H9 (cell line): ENCODE results near the gene RBKS. TPM values are rescaled to one million over a fixed set of nuclear protein-coding genes. Genes with fewer than 3 reads are reported as not detected.

Source experiments
- DNase-seq: peaks from one replicate; pipeline ENCODE4 v3.0.0-alpha.2; 2017
- H2AFZ ChIP-seq: one replicate; pipeline ENCODE4 v1.6.1; 2013; ENCODE audit warnings: mild to moderate bottlenecking, low read length, control low read depth, moderate library complexity
- H2AK5ac ChIP-seq: 2 replicates; pipeline ENCODE4 v1.6.1; 2013; ENCODE audit warnings: low read length, control low read depth, mixed read lengths; ENCODE audit not compliant: insufficient read length
- H2BK120ac ChIP-seq: one replicate; pipeline ENCODE4 v1.6.1; 2013; ENCODE audit warnings: low read depth, mild to moderate bottlenecking, low read length, control low read depth, inconsistent platforms; ENCODE audit not compliant: poor library complexity, severe bottlenecking
- H2BK12ac ChIP-seq: 2 replicates; pipeline ENCODE4 v1.6.1; 2013; ENCODE audit warnings: low read length, control low read depth, mixed read lengths, low read depth; ENCODE audit not compliant: insufficient read length
- H2BK15ac ChIP-seq: 2 replicates; pipeline ENCODE4 v1.6.1; 2013; ENCODE audit warnings: low read depth, low read length, control low read depth
- H2BK20ac ChIP-seq: one replicate; pipeline ENCODE4 v1.6.1; 2013; ENCODE audit warnings: low read depth, mild to moderate bottlenecking, low read length, control low read depth, inconsistent platforms; ENCODE audit not compliant: poor library complexity, severe bottlenecking
- H2BK5ac ChIP-seq: 2 replicates; pipeline ENCODE4 v1.6.1; 2013; ENCODE audit warnings: low read length, control low read depth, mixed read lengths; ENCODE audit not compliant: insufficient read length
- H3K14ac ChIP-seq: 2 replicates; pipeline ENCODE4 v1.6.1; 2013; ENCODE audit warnings: low read length, control low read depth; ENCODE audit not compliant: insufficient read depth
- H3K18ac ChIP-seq: 2 replicates; pipeline ENCODE4 v1.6.1; 2013; ENCODE audit warnings: low read depth, mild to moderate bottlenecking, mixed read lengths, low read length, control low read depth; ENCODE audit not compliant: insufficient read length
- H3K23ac ChIP-seq: 2 replicates; pipeline ENCODE4 v1.6.1; 2013; ENCODE audit warnings: low read length, control low read depth, mixed read lengths, low read depth; ENCODE audit not compliant: insufficient read length
- H3K23me2 ChIP-seq: 2 replicates; pipeline ENCODE4 v1.6.1; 2013; ENCODE audit warnings: low read depth, mild to moderate bottlenecking, mixed read lengths, low read length, control low read depth; ENCODE audit not compliant: insufficient read length, poor library complexity, severe bottlenecking
- H3K27ac ChIP-seq: 2 replicates; pipeline ENCODE4 v1.5.1; 2013; ENCODE audit warnings: low read length, control low read depth, mixed read lengths, low read depth; ENCODE audit not compliant: insufficient read length
- H3K27me3 ChIP-seq: 2 replicates; pipeline ENCODE4 v1.6.1; 2013; ENCODE audit warnings: low read length, control low read depth, inconsistent platforms; ENCODE audit not compliant: insufficient read depth
- H3K4ac ChIP-seq: 2 replicates; pipeline ENCODE4 v1.6.1; 2013; ENCODE audit warnings: low read depth, mild to moderate bottlenecking, control low read depth, inconsistent platforms, low read length, moderate library complexity
- H3K4me1 ChIP-seq: 2 replicates; pipeline ENCODE4 v1.6.1; 2013; ENCODE audit warnings: low read length, control low read depth, inconsistent platforms; ENCODE audit not compliant: insufficient read depth
- H3K4me2 ChIP-seq: 2 replicates; pipeline ENCODE4 v1.6.1; 2013; ENCODE audit warnings: low read length, control low read depth, mixed read lengths; ENCODE audit not compliant: insufficient read length, insufficient read depth
- H3K56ac ChIP-seq: 2 replicates; pipeline ENCODE4 v1.6.1; 2013; ENCODE audit warnings: low read depth, mild to moderate bottlenecking, mixed read lengths, low read length, control low read depth; ENCODE audit not compliant: insufficient read length
- H3K79me1 ChIP-seq: 2 replicates; pipeline ENCODE4 v1.6.1; 2013; ENCODE audit warnings: low read depth, mild to moderate bottlenecking, moderate library complexity, low read length, control low read depth, inconsistent platforms; ENCODE audit not compliant: insufficient read depth, poor library complexity, severe bottlenecking
- H3K79me2 ChIP-seq: 2 replicates; pipeline ENCODE4 v1.6.1; 2013; ENCODE audit warnings: low read length, control low read depth, inconsistent platforms; ENCODE audit not compliant: insufficient read depth
- H3K9ac ChIP-seq: 2 replicates; pipeline ENCODE4 v1.6.1; 2013; ENCODE audit warnings: low read length, control low read depth, mixed read lengths; ENCODE audit not compliant: insufficient read length; ENCODE audit errors: extremely low read depth
- H3K9me3 ChIP-seq: one replicate; pipeline ENCODE4 v1.6.1; 2013; ENCODE audit warnings: low read depth, low read length, inconsistent platforms; ENCODE audit not compliant: control insufficient read depth
- H3T11ph ChIP-seq: one replicate; pipeline ENCODE4 v1.6.1; 2013; ENCODE audit warnings: mild to moderate bottlenecking, low read length, control low read depth, inconsistent platforms
- H4K20me1 ChIP-seq: one replicate; pipeline ENCODE4 v1.6.1; 2013; ENCODE audit not compliant: control insufficient read depth, insufficient read length, insufficient read depth
- H4K5ac ChIP-seq: 2 replicates; pipeline ENCODE4 v1.6.1; 2013; ENCODE audit warnings: low read depth, mild to moderate bottlenecking, mixed read lengths, low read length, control low read depth; ENCODE audit not compliant: insufficient read length
- H4K8ac ChIP-seq: replicated peaks from 2 replicates; pipeline ENCODE4 v1.6.1; 2013; ENCODE audit warnings: low read length, control low read depth, mixed read lengths, low read depth; ENCODE audit not compliant: insufficient read length
- H4K91ac ChIP-seq: 2 replicates; pipeline ENCODE4 v1.6.1; 2013; ENCODE audit warnings: low read depth, mild to moderate bottlenecking, moderate library complexity, mixed read lengths, low read length, control low read depth; ENCODE audit not compliant: insufficient read length
- H3K27ac Mint-ChIP-seq, 3 experiments: 2 replicates in 2 of 3; 3 replicates in 1 of 3; pipeline ENCODE4 v1.8.0; 2020 to 2021; ENCODE audit warnings: mixed read lengths in 3 of 3, mild to moderate bottlenecking in 1 of 3, moderate library complexity in 1 of 3
- H3K27me3 Mint-ChIP-seq: 2 replicates; pipeline ENCODE4 v1.8.0; 2021; ENCODE audit warnings: low read depth, mild to moderate bottlenecking, moderate library complexity, mixed read lengths
- H3K36me3 Mint-ChIP-seq, 3 experiments: 2 replicates in 2 of 3; 3 replicates in 1 of 3; pipeline ENCODE4 v1.8.0; 2020 to 2021; ENCODE audit warnings: low read depth in 3 of 3, mixed read lengths in 3 of 3; ENCODE audit not compliant: insufficient read depth in 1 of 3
- H3K4me1 Mint-ChIP-seq, 2 experiments: 2 replicates each; pipeline ENCODE4 v1.8.0; 2020; ENCODE audit warnings: mixed read lengths in 2 of 2
- H3K4me3 Mint-ChIP-seq, 2 experiments: 2 replicates in 1 of 2; 3 replicates in 1 of 2; pipeline ENCODE4 v1.8.0; 2020 to 2021; ENCODE audit warnings: mild to moderate bottlenecking in 2 of 2, mixed read lengths in 2 of 2, moderate library complexity in 1 of 2
- H3K9me3 Mint-ChIP-seq, 2 experiments: 2 replicates in 1 of 2; 3 replicates in 1 of 2; pipeline ENCODE4 v1.8.0; 2020; ENCODE audit warnings: mild to moderate bottlenecking in 2 of 2, mixed read lengths in 2 of 2, moderate library complexity in 1 of 2
- CTCF ChIP-seq: fragments of 200-600 bp; sonication (generic); conservative IDR thresholded peaks from 3 replicates; pipeline ENCODE4 v1.8.0; 2021; ENCODE audit warnings: antibody characterized with exemption, mild to moderate bottlenecking
- WGBS: extraction: QIAGEN DNeasy Blood & Tissue Kit; methylation state at CpG from one replicate; pipeline ENCODE4 v1.1.7; 2013; ENCODE audit warnings: missing lambda C conversion rate, low lambda C conversion rate, mixed read lengths; ENCODE audit not compliant: insufficient read length; ENCODE audit errors: extremely low coverage; 5-methylcytosine and 5-hydroxymethylcytosine counted together
- total RNA-seq: library from RNA; stranded (reverse); gene quantifications from 2 replicates; pipeline ENCODE4 v1.2.1, GENCODE V29; 2021

RBKS gene
- total RNA-seq, 1 experiment from 2014 or later = 2.3 TPM

- H3K27ac Mint-ChIP-seq = 0 out of 7 replicates have a peak overlapping the region, but pooled peaks of 1 of the 3 experiments have one; percentile 27
Observed at GRCh38 chr2:27803046-27803445, 87.1 kb downstream of the RBKS start.

More at GRCh38 chr2:27803046-27803445, 87.1 kb downstream of the RBKS start:
- no peak overlapping the region for H4K5ac ChIP-seq
- no peak overlapping the region for H3K23ac ChIP-seq
- no peaks in the 10 kb centered on the region for H3K36me3 Mint-ChIP-seq
- H3K79me2 ChIP-seq = no peaks in the 10 kb centered on the region
- H3K9ac ChIP-seq = no peak overlapping the region
- DNase-seq = no peak
- no peaks in the 10 kb centered on the region for H3K23me2 ChIP-seq
- no peaks in the 10 kb centered on the region for H3K79me1 ChIP-seq
- H3K27me3 ChIP-seq = no peaks in the 10 kb centered on the region
- H3K4me1 ChIP-seq = no peaks in the 10 kb centered on the region
- no peak overlapping the region for H2BK12ac ChIP-seq
- H2BK20ac ChIP-seq = no peak overlapping the region
- no peak for TF ChIP-seq CTCF
- no peak overlapping the region for H3K4me2 ChIP-seq
- H3K4me1 Mint-ChIP-seq = peaks cover 0 to 6% of the 10 kb centered on the region in 2 experiments; a peak in 2 of 4 replicates
- no peak overlapping the region for H2AFZ ChIP-seq
- H3K27ac ChIP-seq = no peak overlapping the region
- H2BK120ac ChIP-seq = no peak overlapping the region
- no peaks in the 10 kb centered on the region for H3K9me3 ChIP-seq
- peaks cover 5% of the 10 kb centered on the region for H3K27me3 Mint-ChIP-seq
- no peak overlapping the region for H2AK5ac ChIP-seq
- H4K20me1 ChIP-seq = no peaks in the 10 kb centered on the region
- H3T11ph ChIP-seq = no peak overlapping the region
- no CpG with 5 or more reads among the region's 2 CpGs for WGBS
- no peak overlapping the region for H3K4me3 Mint-ChIP-seq
- no peak overlapping the region for H3K14ac ChIP-seq
- H4K8ac ChIP-seq = no peak overlapping the region
- no peak overlapping the region for H4K91ac ChIP-seq
- no peak overlapping the region for H2BK15ac ChIP-seq
- H3K56ac ChIP-seq = no peak overlapping the region
- H3K9me3 Mint-ChIP-seq = no peaks in the 10 kb centered on the region; a peak in 1 of 5 replicates
- no peak overlapping the region for H2BK5ac ChIP-seq
- no peak overlapping the region for H3K18ac ChIP-seq
- no peak overlapping the region for H3K4ac ChIP-seq
